GM13977 (cell line): ENCODE measurements around the gene GALNT16.

Experiments
- DNase-seq: peaks from one replicate; pipeline ENCODE4 v3.0.0; 2012; ENCODE audit warnings: low spot score
- in situ Hi-C: fragments of 300-500 bp; cut with MboI; formaldehyde crosslinking; loops from one replicate; pipeline ENCODE4 v1.12.0; 2022; ENCODE audit warnings: low sequenced_read_pairs, low pct_unique_long_range_greater_than_20kb, mixed read lengths, inconsistent platforms; ENCODE audit not compliant: unreplicated experiment
- TF ChIP-seq, protein P1 (sequence below): IDR thresholded peaks from 2 replicates; pipeline ENCODE4 v1.5.1; 2012; ENCODE audit warnings: mild to moderate bottlenecking, control low read depth; ENCODE audit not compliant: insufficient read depth; ENCODE audit errors: extremely low read depth, missing control alignments

Gene GALNT16

DNA sequence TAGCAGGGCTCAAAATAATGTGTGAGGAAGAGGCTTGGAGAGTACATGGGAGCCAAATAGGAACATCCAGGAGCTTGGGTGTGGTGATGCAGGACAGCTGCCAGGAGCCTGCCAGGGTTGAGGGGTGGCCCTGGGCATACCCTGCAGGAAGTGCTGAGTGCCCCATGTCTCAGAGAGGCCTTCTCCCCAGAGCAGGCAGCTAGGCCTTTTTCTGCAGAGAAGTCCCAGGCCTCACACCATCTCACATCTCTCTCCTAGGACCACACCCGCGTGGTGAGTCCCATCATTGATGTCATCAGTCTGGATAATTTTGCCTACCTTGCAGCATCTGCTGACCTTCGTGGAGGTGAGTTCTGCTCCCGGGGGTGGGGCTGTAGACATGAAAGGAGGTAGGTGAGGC, 71.2 kb downstream of the GALNT16 start:
- in situ Hi-C loops = no loop called here
- DNase-seq = no peak
- TF ChIP-seq, protein P1, sequence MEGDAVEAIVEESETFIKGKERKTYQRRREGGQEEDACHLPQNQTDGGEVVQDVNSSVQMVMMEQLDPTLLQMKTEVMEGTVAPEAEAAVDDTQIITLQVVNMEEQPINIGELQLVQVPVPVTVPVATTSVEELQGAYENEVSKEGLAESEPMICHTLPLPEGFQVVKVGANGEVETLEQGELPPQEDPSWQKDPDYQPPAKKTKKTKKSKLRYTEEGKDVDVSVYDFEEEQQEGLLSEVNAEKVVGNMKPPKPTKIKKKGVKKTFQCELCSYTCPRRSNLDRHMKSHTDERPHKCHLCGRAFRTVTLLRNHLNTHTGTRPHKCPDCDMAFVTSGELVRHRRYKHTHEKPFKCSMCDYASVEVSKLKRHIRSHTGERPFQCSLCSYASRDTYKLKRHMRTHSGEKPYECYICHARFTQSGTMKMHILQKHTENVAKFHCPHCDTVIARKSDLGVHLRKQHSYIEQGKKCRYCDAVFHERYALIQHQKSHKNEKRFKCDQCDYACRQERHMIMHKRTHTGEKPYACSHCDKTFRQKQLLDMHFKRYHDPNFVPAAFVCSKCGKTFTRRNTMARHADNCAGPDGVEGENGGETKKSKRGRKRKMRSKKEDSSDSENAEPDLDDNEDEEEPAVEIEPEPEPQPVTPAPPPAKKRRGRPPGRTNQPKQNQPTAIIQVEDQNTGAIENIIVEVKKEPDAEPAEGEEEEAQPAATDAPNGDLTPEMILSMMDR = no peak

DNA sequence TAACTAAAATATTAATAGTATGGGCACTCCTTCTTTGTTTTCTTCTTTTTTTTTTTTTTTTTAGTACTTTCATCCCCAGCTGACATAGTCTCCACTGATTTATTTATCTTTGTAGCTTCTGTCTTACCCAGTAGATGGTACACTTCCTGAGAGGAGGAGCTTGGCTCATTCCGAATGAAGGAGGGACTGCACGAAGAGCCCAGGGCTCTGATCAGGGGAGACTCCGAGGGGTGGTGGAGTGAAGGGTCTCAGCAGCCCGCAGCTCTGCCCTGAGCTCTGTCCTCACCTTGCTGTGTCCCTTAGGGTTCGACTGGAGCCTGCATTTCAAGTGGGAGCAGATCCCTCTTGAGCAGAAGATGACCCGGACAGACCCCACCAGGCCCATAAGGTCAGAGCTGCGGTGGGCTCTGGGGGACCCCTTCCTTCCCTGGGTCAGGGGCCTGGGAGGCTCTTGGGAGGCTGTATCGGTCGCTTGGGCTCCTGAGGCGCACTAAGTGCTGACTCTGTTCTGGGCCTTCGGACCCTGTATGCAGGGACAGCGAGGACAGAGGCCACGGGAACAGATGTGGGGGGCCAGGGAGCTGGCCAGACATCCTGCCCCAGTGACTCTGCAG, 72.9 kb downstream of the GALNT16 start:
- no peak for DNase-seq
- in situ Hi-C loops = no loop called here
- TF ChIP-seq, protein P1 = no peak

DNA sequence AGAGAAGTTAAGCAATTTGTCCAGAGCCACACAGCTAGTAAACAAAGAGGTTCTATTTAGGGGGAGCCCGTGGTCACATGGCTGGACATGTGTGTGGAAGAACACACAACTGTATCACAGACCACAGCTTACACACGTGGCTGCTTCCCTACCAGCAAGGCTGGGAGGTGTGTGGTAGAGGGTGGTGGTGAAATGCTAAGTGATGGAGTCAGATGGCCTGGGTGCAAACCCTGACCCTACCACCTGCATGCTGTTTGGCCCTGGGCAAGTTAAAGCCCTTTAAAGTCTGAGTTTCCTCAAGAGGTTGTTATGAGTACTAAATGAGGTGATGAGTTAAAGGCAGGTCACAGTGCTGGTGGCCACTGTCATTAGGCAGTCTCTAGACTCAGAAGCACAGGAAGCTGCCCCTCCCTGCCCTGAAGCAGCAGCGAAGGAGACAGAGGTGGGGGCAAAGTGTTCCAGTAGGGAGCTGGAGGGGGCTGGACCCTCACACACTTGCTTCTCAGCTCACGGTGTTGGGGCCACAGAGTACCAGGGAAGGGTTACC, 73.9 kb downstream of the GALNT16 start:
- DNase-seq = no peak
- in situ Hi-C loops = no loop called here
- TF ChIP-seq, protein P1 = no peak

DNA sequence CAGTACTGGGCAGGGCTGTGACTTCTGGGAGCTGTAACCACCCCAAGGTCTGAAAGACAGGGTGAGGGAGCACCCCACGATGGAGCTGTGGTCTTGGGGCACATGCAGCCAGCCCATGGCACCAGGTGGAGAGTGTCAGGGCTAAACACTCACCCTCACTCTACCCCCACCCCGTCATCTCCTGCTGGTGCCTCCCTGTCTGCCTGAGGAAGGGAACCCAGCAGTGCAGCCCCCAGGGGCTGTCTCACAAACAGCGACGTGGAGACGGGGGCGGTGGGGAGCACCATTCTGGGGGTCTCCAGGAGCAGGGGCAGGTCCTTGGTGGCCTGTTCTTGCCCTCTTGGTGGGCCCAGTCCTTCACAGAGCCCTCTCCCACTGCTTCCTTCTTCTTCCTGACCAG, 74.6 kb downstream of the GALNT16 start:
- TF ChIP-seq, protein P1 = no peak
- DNase-seq = no peak
- in situ Hi-C loops = no loop called here

DNA sequence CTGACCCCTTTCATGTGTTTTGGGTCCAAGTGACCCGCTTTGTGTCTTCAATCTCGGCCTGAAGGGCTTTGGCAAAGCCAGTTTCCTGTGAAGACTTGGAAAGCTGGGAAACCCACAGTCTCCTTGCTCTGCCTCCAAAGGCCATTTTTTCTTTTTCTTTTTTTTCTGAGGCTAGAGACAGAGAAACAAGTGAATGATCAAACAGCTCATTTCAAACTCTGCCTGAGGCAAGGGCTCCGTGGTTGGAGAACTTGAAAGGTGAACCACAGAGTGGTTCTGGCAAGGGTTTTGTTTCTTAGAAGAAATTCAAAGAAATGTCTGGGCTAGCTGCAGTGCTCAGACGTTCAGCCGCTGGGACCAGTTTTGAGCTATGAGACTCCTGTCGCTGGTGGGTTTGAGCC, 75.4 kb downstream of the GALNT16 start:
- in situ Hi-C loops = no loop called here
- TF ChIP-seq, protein P1 = no peak
- DNase-seq = no peak

DNA sequence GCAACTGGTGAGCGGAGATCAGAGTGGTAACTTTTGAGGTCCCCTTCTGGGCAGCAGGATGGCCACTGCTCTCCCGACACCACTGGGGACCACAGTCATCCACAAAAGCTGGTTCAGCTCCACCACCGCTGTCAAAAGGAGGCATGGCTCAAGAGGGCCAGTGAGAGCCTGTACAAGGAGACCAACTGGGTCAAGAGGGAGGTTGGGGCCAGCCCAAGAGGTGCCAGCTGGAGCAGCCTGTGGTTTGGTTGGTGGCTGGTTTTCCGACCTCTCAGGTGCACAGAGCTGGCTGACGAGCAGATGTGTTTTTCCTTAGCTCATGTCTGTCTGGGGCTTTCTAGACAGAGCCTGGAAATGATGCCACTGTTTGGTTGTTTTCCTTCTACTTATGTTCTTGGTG, 78.0 kb downstream of the GALNT16 start:
- DNase-seq = no peak
- in situ Hi-C loops = no loop called here
- TF ChIP-seq, protein P1 = no peak
